HFF-Myc (cell line): ENCODE results near the gene SLC5A3.

ENCODE experiments used
- DNase-seq: peaks from one replicate; pipeline ENCODE4 v3.0.0-alpha.2; 2011; ENCODE audit warnings: low read depth; ENCODE audit errors: extremely low read depth
- H3K4me3 ChIP-seq: replicated peaks from 2 replicates; pipeline ENCODE4 v1.5.1; 2011; ENCODE audit warnings: low read depth, mild to moderate bottlenecking, control low read depth, low read length
- TF ChIP-seq, protein P1 (sequence below): IDR thresholded peaks from 2 replicates; pipeline ENCODE4 v1.5.1; 2012; ENCODE audit warnings: mild to moderate bottlenecking, low read depth, low read length, control low read depth; ENCODE audit errors: missing control alignments

SLC5A3 gene

DNA sequence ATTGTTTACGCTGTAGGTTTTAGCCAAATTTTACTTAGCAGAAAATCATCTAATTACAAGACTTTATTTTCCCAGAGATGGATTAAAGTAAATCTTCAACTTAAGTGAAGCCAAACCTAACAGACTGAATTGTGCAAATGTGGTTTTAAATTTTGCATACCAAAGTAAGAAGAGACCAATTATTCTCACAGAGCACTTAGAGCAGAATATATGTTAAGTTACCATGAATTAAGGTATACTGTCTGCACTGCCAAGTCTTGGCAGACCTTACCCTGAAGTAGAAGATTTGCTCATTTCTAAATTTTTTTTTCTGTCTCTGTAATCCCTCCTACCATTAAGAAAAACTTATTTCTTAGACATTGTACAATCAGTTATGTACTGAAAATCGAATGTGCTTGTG is 24.1 kb downstream of the SLC5A3 start:
- TF ChIP-seq, protein P1, sequence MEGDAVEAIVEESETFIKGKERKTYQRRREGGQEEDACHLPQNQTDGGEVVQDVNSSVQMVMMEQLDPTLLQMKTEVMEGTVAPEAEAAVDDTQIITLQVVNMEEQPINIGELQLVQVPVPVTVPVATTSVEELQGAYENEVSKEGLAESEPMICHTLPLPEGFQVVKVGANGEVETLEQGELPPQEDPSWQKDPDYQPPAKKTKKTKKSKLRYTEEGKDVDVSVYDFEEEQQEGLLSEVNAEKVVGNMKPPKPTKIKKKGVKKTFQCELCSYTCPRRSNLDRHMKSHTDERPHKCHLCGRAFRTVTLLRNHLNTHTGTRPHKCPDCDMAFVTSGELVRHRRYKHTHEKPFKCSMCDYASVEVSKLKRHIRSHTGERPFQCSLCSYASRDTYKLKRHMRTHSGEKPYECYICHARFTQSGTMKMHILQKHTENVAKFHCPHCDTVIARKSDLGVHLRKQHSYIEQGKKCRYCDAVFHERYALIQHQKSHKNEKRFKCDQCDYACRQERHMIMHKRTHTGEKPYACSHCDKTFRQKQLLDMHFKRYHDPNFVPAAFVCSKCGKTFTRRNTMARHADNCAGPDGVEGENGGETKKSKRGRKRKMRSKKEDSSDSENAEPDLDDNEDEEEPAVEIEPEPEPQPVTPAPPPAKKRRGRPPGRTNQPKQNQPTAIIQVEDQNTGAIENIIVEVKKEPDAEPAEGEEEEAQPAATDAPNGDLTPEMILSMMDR, result no peak
- H3K4me3 ChIP-seq, result no peak overlapping the region
- DNase-seq, result no peak

DNA sequence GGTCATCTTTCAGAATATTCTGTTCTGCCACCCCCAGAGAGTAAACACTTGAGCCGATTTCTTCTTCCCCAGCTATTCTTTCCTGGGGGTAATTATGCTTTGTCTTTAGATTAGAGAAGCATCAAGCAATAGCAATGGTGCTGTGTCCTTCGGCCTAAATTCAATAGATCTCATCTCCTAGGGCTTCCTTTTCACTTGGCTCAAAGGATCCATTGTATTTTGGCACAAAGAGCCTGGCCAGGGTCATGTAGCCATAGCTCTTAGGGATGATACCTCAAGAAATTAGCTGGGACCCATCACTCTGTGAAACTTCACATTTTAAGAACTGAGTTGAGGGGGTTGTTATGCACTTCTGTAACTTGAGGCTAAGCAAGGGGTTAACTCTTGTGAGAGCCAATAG is 27.0 kb downstream of the SLC5A3 start:
- TF ChIP-seq, protein P1, result no peak
- DNase-seq, result no peak
- H3K4me3 ChIP-seq, result no peak overlapping the region

- no peak overlapping the region for H3K4me3 ChIP-seq
- DNase-seq, result no peak
- TF ChIP-seq, protein P1, result no peak
Measured at GRCh38 chr21:34100790-34101189, 27.4 kb downstream of the SLC5A3 start.

GRCh38 chr21:34105947-34106541 is 32.7 kb downstream of the SLC5A3 start:
- DNase-seq, result no peak
- H3K4me3 ChIP-seq, result no peak overlapping the region
- TF ChIP-seq, protein P1, result no peak

DNA sequence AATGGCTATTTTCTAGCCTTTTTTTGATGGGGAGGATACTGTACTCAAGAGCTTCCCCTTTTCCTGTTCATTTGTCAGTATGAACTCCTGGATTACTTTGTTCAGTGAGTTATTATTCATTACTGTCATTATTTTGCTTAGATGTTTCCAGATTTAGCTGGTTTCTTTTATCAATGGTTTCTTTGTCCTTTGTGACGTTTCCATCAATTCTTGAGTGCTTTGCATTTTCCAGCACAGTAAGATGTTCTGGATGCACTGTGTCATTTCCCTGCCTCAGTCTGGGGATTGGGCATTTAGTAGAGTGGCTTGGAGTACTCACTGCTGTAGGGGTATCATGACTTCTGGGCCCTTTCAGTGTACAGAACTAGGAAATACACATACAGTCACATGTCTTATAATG is 34.2 kb downstream of the SLC5A3 start:
- TF ChIP-seq, protein P1, result no peak
- no peak overlapping the region for H3K4me3 ChIP-seq
- no peak for DNase-seq

DNA sequence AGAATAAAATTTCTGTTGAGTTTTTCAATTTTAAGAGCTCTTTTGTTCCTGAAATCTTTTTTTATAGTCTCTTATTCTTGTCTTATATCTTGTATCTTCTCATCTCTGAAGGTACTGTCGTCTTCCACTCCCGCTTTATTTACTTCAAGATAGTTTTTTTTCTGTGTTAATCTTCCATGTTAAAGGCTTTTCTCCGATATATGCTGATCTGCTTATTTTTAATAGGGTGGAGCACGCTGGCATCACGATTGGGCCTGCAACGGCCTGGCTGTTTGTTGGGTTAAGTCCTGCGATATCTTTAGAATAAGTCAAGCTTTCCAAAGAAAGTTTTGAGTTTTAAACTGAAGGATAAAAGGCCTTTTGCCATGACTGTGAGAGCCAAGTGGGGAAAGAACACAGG is 35.7 kb downstream of the SLC5A3 start:
- TF ChIP-seq, protein P1, result no peak
- no peak overlapping the region for H3K4me3 ChIP-seq
- no peak for DNase-seq
